OCI-LY3 (cell line): Measurements from ENCODE around the gene HSD17B13.

Experiments
- EZH2phosphoT487 ChIP-seq: fragments of 200-600 bp; shearing (Covaris generic); IDR thresholded peaks from 2 replicates; pipeline ENCODE4 v1.6.1; 2018; ENCODE audit warnings: antibody characterized with exemption, mixed run types, low read depth
- TF ChIP-seq, protein P1 (sequence below): fragments of 200-600, 300-600 bp; sonication (generic); IDR thresholded peaks from 2 replicates; pipeline ENCODE4 v1.5.1; 2014; ENCODE audit warnings: antibody characterized with exemption, low read length, low read depth

DNA sequence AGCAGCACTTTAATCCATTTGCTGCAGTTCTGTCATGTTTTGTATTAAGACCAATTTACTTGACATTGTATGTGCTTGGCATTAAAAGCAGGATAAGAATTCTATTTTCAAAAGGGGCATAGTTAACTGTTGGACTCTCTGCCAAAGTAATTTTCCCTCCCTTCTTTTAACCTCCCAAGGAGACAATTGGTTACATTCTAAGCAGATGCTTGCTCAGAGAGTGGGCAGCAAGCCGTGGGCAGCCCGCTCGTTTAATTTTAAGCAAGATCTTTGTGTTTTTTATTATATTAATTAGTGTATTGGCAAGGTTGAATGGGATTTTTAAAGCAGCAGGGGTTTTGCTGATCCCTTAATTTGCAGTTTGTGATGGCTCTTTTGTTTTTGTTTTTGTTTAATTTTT lies 65.2 kb downstream of the HSD17B13 start:
- TF ChIP-seq, protein P1, sequence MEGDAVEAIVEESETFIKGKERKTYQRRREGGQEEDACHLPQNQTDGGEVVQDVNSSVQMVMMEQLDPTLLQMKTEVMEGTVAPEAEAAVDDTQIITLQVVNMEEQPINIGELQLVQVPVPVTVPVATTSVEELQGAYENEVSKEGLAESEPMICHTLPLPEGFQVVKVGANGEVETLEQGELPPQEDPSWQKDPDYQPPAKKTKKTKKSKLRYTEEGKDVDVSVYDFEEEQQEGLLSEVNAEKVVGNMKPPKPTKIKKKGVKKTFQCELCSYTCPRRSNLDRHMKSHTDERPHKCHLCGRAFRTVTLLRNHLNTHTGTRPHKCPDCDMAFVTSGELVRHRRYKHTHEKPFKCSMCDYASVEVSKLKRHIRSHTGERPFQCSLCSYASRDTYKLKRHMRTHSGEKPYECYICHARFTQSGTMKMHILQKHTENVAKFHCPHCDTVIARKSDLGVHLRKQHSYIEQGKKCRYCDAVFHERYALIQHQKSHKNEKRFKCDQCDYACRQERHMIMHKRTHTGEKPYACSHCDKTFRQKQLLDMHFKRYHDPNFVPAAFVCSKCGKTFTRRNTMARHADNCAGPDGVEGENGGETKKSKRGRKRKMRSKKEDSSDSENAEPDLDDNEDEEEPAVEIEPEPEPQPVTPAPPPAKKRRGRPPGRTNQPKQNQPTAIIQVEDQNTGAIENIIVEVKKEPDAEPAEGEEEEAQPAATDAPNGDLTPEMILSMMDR, result no peak
- no peak for TF ChIP-seq EZH2phosphoT487
